H1 (cell line): Measurements from ENCODE around the gene CWH43. TPM values are rescaled to one million over a fixed set of nuclear protein-coding genes. Genes with fewer than 3 reads are reported as not detected.

Experiments used
- CHD2 ChIP-seq: IDR thresholded peaks from 2 replicates; pipeline ENCODE4 v1.6.1; 2012; ENCODE audit warnings: low read length, improper control_type of control experiment
- JUND ChIP-seq: IDR thresholded peaks from 2 replicates; pipeline ENCODE4 v1.6.1; 2011; ENCODE audit warnings: mild to moderate bottlenecking, improper control_type of control experiment, low read length
- SIX5 ChIP-seq: IDR thresholded peaks from 2 replicates; pipeline ENCODE4 v1.6.1; 2011; ENCODE audit warnings: mild to moderate bottlenecking, low read depth, low read length
- TAF7 ChIP-seq: optimal IDR thresholded peaks from 2 replicates; pipeline ENCODE3; 2011; ENCODE audit warnings: low read depth, mild to moderate bottlenecking, inconsistent platforms, low read length, moderate library complexity, borderline replicate concordance
- polyA plus RNA-seq, 7 experiments: library from polyadenylated mRNA; depleted of rRNA in 3 of 7; stranded (reverse) in 5 of 7; unstranded in 2 of 7; fragments of >200 nt in 5 of 7; fragments of 200-250 nt in 2 of 7; gene quantifications; 1 replicate in 5 of 7; 2 replicates in 1 of 7; 4 replicates in 1 of 7; pipeline versions ENCODE4 v1.2.1 to v1.2.3, GENCODE V29; 2011 to 2013; ENCODE audit warnings: missing spikeins in 2 of 7, mixed read lengths in 2 of 7
- total RNA-seq: library from RNA; stranded (reverse); fragmentation: NEBNext Ultra II Directional; extraction: Animal tissue kit (Norgen Biotek cat#: 25700); gene quantifications from 2 replicates; pipeline ENCODE4 v1.2.1, GENCODE V29; 2021
- TF ChIP-seq, protein P1 (sequence below): IDR thresholded peaks from 2 replicates; pipeline ENCODE4 v1.6.1; 2011; ENCODE audit warnings: low read depth, mild to moderate bottlenecking, low read length; ENCODE audit not compliant: insufficient read depth

Gene CWH43
- total and polyA plus RNA-seq, 2 of the 8 experiments (the other 6 are each of a cell fraction or from before 2014, with no cell fraction given): not detected

DNA sequence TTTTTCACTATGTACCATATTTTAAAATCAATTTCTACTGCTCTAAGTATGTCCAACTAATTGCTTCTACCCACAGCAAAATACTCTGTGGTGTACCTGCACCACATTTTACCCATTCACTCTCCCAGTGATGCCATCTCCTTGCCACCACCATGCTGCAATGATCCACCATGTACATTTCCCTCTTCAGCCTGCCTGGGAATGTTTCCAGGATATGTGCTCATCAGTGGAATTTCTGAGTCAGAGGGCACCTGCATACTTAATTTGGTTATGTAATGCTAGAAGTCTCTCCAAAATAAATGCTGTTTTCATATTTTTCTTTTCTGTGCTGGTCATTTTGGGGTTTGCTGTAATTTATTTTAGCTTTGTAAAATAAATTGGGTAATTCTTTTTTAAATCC is 46.3 kb upstream of the CWH43 start (continued):
- TF ChIP-seq, protein P1, sequence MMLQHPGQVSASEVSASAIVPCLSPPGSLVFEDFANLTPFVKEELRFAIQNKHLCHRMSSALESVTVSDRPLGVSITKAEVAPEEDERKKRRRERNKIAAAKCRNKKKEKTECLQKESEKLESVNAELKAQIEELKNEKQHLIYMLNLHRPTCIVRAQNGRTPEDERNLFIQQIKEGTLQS: no peak
- TF ChIP-seq TAF7: no peak
- no peak for TF ChIP-seq CHD2
- TF ChIP-seq SIX5: no peak
- no peak for TF ChIP-seq JUND
